HG03571 (cell line): ENCODE measurements around the gene TRAF3IP1.

Source experiments
- ATAC-seq: cut with Tn5 transposase; IDR thresholded peaks from one replicate; pipeline ENCODE4 v1.9.1; 2021; ENCODE audit not compliant: unreplicated experiment

Gene TRAF3IP1

GRCh38 chr2:238287737-238288649, 32.3 kb upstream of the TRAF3IP1 start, which contains the start of gene PER2:
PER2 (minus strand) TSS chr2:238288610; CDS start chr2:238277936, 10,674 bp downstream.
- ATAC-seq: peak; percentile 35

DNA sequence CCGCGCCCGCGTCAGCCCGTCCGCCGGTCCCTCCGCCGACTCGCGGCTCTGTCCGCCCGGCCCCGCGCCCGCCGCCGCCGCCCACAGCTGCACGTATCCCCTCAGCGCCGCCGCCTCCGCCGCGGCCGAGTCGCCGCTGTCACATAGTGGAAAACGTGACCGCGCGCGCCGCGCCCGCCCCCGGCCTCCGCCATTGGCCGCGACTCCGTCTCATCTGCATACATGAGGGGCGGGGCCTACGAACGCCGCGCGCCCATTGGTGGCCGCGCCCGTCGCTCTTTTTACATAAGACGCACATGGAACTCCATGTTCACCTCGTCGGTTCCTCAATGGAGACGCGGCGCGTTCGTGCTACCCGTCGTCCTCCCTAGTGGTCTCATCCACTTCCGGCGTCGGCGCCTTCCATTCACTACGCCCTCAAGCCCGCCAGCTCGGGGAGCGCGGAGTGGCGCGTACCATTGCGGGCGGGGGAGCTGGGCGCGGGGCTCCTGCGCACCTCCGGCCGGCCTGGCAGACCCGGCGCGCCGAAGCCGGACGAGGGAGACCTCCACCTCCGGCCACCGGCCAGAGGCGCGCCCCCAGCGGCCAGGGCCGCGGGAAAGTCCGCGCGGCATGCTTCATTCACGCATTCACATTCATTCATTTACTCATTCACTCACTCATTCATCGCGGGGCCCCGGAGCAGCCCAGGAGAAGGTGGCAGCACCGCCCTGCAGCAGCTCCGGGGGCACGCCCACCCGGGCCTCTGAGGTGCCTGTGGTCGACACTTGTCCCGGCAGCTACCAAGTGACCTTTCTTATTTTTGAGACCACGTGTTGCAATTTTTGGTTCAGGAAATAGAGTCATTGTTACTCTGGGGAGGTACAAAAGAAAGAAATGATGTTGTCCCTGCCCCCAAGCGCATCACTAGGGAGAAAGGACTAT, 31.4 kb upstream of the TRAF3IP1 start:
- peak; percentile 89 for ATAC-seq

DNA sequence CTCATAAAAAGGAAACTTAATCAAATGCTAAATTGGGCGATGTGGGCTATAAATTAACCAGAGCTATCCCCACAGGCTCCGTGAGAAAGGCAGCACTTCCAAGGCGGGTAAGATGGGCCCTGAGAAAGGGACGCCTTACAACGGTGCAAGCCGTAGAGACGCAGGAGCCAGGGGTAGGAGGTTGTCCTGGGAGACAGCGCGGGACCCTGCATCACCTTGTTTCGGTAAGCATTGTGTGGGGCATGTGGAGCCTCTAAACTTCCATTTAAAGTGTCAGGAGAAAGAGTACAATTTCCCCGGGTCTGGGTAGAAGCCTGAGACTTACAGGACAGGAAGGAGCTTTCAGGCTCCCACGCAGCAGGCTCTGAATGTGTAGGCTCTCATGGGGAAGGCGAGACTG, 30.7 kb upstream of the TRAF3IP1 start:
- no peak for ATAC-seq

GRCh38 chr2:238290091-238290509, 30.2 kb upstream of the TRAF3IP1 start:
- no peak for ATAC-seq

DNA sequence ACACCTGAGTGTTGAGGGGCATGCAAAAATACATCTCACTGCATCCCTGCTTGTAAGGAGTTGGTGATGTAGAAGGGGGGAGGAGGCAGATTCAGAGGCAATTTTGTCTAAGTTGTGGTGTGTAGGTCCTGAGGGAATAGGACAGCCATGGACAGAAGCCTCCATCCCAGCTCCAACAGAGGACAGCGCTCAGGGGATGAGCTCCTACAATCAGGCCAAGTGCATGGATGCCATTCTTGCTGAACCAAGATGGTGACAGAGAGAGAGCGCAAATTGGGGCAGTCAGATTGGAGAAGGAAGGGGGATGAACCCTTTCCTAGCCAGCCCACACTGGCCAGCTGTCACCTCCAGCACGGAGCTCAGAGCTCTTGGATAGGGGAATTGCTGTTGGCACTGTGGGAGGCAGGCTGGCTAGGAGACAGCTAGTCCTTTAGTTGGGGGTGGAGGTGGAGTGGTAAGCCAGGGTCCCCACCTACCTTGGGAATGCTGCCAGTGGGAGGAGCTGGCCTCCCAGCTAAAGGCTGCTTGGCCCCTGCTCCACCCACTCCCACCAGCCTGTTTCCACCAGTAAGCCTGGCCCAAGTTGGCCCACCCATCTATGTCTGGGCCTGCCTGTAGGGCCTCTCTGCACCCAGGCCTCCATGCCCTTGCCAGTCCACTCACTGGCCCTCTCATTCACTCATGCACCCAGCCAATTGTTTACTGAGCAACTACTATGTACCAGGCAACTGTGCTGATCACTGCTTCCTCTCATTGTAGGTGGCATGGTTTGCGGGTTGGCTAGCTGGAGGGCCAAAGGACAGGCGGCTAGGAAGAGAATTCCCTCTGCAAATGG, 29.4 kb upstream of the TRAF3IP1 start:
- ATAC-seq: no peak

DNA sequence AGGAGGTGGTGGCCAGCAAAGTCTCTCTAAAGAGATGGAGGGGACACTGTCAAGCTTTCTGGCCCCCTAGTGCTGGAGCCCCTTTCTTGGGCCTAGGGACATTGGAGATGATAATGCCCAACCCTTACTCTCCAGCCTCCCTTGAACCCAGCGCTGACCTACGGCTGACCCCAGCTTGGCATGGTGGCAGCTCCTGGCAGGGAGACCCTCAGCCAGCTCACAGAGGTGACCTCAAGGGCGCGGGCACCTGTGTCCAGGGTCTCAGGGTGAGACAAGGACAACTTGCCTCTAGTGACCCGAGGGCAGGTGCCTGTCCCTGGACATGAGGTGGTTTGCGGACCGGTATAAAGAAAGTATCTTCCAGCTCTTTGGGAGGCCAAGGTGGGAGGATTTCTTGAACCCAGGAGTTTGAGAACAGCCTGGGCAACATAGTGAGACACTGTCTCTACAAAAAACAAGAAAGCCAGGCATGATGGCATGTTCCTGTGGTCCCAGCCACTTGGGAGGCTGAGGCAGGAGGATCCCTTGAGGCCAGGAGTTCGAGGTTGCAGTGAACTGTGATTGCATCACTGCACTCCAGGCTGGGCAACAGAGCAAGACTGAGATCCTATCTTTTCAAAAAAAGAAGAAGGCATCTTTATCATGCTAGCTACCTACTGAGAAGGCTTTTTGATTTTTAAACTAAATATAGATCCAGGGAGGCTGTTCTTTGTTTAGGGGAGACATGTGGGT, 28.6 kb upstream of the TRAF3IP1 start:
- no peak for ATAC-seq

- ATAC-seq: no peak
These were observed 26.3 kb upstream of the TRAF3IP1 start for GRCh38 chr2:238294046-238294392.

DNA sequence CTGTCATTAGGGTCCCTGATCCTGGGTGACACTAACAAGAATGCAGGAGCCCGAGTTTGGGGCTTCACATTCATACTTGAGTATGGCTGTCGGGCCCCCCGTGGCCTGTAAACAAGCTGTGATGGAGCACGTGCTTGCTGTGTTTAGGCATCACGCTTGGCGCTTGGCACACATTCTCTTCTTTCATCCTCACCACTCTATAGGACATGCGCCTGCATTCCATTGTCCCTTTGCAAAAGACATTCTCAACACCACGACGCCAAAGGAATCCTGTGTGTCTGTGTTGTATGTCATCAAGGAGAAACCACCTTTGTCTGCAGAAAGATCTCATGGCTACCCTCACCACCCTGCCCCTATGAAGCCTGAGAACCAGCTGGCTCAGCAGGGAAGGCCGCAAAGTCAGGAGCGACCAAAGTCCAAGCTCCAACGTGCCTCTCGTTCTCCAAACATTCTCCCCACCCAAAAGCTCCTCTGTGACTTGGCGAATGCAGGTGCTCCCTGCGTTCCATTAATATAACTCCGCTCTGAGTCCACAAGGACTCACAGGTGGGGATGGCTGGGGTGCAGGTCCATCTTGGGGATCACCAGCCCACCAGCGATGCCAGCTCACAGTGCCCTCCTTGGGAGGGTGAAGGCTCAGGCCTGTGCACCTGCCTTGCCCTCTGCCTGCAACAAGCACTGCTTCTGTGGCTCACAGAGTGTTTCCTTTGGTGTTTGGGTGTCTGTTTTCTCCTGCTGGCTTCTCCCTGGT, 25.8 kb upstream of the TRAF3IP1 start:
- no peak for ATAC-seq

- ATAC-seq: no peak
These were observed 24.9 kb upstream of the TRAF3IP1 start for GRCh38 chr2:238295144-238296112.

DNA sequence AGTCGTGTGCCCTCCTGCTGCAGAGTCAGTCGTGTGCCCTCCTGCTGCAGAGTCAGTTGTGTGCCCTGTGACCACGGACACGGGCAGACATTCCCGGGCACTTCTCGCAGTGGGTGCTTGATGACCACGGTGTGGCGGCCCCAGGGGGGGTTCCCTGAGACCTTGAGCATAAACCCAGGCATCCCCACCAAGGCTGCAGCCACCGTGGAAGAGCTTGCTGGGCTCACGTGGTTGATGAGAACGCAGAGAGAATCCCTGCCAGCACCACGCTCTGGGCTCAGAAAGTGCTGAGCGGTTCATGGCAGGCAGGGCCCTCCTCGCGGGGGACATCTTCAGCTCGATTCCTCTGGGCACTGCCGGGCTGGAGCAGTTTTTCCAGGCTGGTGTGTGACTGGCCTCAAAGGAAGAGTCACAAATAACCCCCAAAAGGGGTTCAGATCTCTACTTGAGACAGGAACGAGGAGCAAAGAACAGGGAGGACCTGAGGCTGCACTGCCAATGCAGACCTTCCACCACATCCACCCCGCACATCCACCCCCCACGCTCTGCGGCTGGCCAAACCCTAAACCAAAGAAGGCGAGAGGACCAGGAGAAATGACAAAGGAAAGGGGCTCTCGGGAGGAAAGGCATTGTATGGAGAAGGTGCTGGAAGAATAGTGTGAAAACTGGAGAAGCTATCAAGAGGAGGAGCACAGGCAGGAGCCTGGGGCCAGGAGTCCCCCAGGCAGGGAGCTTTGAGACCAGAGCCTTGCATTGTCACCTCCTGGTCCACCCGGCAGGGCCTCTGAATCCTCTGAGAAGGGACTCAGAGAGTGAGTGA, 23.5 kb upstream of the TRAF3IP1 start:
- no peak for ATAC-seq

- no peak for ATAC-seq
These were observed 20.5 kb upstream of the TRAF3IP1 start for GRCh38 chr2:238299803-238300202.

- no peak for ATAC-seq
These were observed 18.2 kb upstream of the TRAF3IP1 start for GRCh38 chr2:238302087-238302486.

DNA sequence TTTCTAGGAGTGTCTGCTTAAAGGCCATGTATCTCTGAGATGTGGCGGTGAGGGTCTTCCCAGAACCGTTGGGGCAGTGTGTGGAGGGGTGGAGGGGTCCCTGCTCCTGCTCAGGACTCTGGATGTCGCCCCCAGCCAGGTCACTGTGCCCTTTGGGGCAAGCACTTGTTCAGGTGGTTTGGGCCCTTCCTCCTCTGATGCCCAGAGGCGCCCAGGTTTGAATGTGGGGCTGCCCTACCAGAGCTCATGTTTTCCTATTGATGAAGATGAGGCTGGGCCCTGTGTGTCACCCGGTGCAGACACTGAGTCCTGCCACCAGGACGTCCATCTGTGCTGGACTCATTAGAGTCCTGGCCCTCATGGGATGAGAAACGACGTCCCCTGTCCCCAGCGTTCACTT, 17.6 kb upstream of the TRAF3IP1 start:
- ATAC-seq: no peak

GRCh38 chr2:238304116-238304515, 16.2 kb upstream of the TRAF3IP1 start:
- no peak for ATAC-seq

GRCh38 chr2:238305092-238305862, 15.0 kb upstream of the TRAF3IP1 start:
- no peak for ATAC-seq

- ATAC-seq: no peak
These were observed 14.2 kb upstream of the TRAF3IP1 start for GRCh38 chr2:238305965-238306671.
